Mesothelial cell of epicardium (in vitro differentiated cells): ENCODE results near the gene RIIAD1. TPM values are rescaled to one million over a fixed set of nuclear protein-coding genes. Genes with fewer than 3 reads are reported as not detected.

Experiments
- DNase-seq, 2 experiments: peaks; one replicate each; pipeline ENCODE4 v3.0.0; 2021; ENCODE audit warnings: low spot score in 2 of 2; ENCODE audit not compliant: unreplicated experiment in 2 of 2
- H3K27ac Mint-ChIP-seq: 2 replicates; pipeline ENCODE4 v1.8.0; 2021; ENCODE audit warnings: mixed read lengths
- H3K27me3 Mint-ChIP-seq: 2 replicates; pipeline ENCODE4 v1.8.0; 2021; ENCODE audit warnings: low read depth, mixed read lengths
- H3K36me3 Mint-ChIP-seq: 2 replicates; pipeline ENCODE4 v1.8.0; 2021; ENCODE audit warnings: mixed read lengths
- H3K4me1 Mint-ChIP-seq: 2 replicates; pipeline ENCODE4 v1.8.0; 2021; ENCODE audit warnings: mixed read lengths
- H3K4me3 Mint-ChIP-seq: 2 replicates; pipeline ENCODE4 v1.8.0; 2021; ENCODE audit warnings: mild to moderate bottlenecking, moderate library complexity, mixed read lengths
- H3K9me3 Mint-ChIP-seq: 2 replicates; pipeline ENCODE4 v1.8.0; 2021; ENCODE audit warnings: mixed read lengths
- total RNA-seq: library from RNA; stranded (reverse); gene quantifications from 3 replicates; pipeline ENCODE4 v1.2.1, GENCODE V29; 2021
- TF ChIP-seq, protein P1 (sequence below): fragments of 200-600 bp; sonication (generic); IDR thresholded peaks from one replicate; pipeline ENCODE4 v1.5.0; 2021; ENCODE audit warnings: antibody characterized with exemption; ENCODE audit not compliant: unreplicated experiment

RIIAD1 gene
- total RNA-seq, 1 donor from 2014 or later, result not detected

DNA sequence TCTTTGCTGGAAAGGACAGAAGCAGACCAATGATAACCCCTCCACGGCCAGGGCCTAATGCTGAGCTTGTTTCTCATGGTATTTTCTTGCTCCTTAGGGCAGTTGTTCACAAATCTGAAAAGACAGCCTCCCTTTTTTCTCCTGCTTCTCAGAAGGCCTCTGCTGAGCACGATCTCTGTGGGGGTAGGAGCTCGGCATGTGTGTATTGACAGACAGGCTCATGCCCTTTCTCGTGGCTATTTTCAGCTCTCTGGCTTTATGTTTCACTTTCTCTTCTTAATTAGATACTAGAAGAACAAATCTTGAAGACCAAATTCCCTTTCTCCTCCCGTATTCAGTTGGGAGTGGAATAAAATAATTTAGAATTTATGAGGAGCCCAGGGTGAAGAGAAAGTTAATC lies 768 bp upstream of the RIIAD1 start:
- DNase-seq, result no peak
- H3K4me3 Mint-ChIP-seq, result no peak overlapping the region
- no peaks in the 10 kb centered on the region for H3K36me3 Mint-ChIP-seq
- TF ChIP-seq, protein P1, sequence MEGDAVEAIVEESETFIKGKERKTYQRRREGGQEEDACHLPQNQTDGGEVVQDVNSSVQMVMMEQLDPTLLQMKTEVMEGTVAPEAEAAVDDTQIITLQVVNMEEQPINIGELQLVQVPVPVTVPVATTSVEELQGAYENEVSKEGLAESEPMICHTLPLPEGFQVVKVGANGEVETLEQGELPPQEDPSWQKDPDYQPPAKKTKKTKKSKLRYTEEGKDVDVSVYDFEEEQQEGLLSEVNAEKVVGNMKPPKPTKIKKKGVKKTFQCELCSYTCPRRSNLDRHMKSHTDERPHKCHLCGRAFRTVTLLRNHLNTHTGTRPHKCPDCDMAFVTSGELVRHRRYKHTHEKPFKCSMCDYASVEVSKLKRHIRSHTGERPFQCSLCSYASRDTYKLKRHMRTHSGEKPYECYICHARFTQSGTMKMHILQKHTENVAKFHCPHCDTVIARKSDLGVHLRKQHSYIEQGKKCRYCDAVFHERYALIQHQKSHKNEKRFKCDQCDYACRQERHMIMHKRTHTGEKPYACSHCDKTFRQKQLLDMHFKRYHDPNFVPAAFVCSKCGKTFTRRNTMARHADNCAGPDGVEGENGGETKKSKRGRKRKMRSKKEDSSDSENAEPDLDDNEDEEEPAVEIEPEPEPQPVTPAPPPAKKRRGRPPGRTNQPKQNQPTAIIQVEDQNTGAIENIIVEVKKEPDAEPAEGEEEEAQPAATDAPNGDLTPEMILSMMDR, result no peak
- H3K27me3 Mint-ChIP-seq, result peaks cover 93% of the 10 kb centered on the region
- peaks cover 32% of the 10 kb centered on the region for H3K4me1 Mint-ChIP-seq
- no peaks in the 10 kb centered on the region for H3K9me3 Mint-ChIP-seq
- no peak overlapping the region for H3K27ac Mint-ChIP-seq

- H3K27ac Mint-ChIP-seq, result no peak overlapping the region
- peaks cover 92% of the 10 kb centered on the region for H3K27me3 Mint-ChIP-seq
- H3K4me3 Mint-ChIP-seq, result peak overlapping the region; percentile 58
- DNase-seq, result no peak
- H3K4me1 Mint-ChIP-seq, result peaks cover 23% of the 10 kb centered on the region
- H3K36me3 Mint-ChIP-seq, result no peaks in the 10 kb centered on the region
- TF ChIP-seq, protein P1, result no peak
- H3K9me3 Mint-ChIP-seq, result no peaks in the 10 kb centered on the region
Observed at GRCh38 chr1:151721788-151722510, 627 bp downstream of the RIIAD1 start.

DNA sequence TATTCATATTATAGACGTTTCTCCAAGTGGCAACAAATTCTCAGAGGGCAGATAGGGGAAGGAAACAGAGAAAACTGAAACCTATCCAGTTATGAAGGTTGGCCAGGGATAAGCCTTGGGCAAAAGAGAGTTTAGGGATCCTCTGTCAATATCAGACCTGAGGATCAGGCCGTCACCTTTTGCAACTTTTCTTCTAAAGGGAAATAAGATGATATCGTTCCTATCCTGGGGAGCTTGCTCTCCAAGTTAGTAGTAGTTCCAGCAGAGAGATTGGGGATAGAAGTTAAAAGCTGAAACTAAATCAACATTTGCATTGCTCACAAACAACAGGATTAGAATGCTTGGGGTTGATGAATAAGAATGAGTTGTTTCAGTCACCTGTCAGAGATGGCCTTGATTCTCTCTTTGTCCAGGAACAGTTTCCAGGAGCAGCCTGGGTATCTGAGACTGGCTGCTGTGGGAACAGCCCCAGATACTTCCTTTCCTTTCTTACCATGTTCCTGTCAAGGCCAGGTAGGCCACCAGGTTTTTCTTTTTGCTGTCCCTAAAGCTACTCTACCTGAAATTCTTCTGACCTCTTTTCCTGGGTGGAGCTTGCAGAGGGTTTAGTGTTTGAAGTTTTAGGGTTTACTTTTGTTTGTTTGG lies 2.5 kb downstream of the RIIAD1 start:
- DNase-seq, result no peak
- Mint-ChIP-seq H3K4me1 (peaks cover 19% of the 10 kb centered on the region), H3K36me3 (no peaks in the 10 kb centered on the region), H3K4me3 (no peak overlapping the region), H3K9me3 (no peaks in the 10 kb centered on the region), H3K27ac (no peak overlapping the region), H3K27me3 (peaks cover 90% of the 10 kb centered on the region)
- TF ChIP-seq, protein P1, result no peak

- H3K36me3 Mint-ChIP-seq, result no peaks in the 10 kb centered on the region
- DNase-seq, result no peak
- no peak overlapping the region for H3K27ac Mint-ChIP-seq
- H3K27me3 Mint-ChIP-seq, result peaks cover 54% of the 10 kb centered on the region
- H3K9me3 Mint-ChIP-seq, result no peaks in the 10 kb centered on the region
- TF ChIP-seq, protein P1, result no peak
- no peaks in the 10 kb centered on the region for H3K4me1 Mint-ChIP-seq
- peak overlapping the region; percentile 7 for H3K4me3 Mint-ChIP-seq
Observed at GRCh38 chr1:151728151-151729054, 7.1 kb downstream of the RIIAD1 start.

- H3K27ac Mint-ChIP-seq, result no peak overlapping the region
- peaks cover 44% of the 10 kb centered on the region for H3K27me3 Mint-ChIP-seq
- DNase-seq, result no peak
Observed at GRCh38 chr1:151729157-151729965, 8.0 kb downstream of the RIIAD1 start.

More at GRCh38 chr1:151729157-151729965, 8.0 kb downstream of the RIIAD1 start:
- Mint-ChIP-seq H3K9me3 (no peaks in the 10 kb centered on the region), H3K4me3 (no peak overlapping the region), H3K36me3 (no peaks in the 10 kb centered on the region), H3K4me1 (no peaks in the 10 kb centered on the region)
- TF ChIP-seq, protein P1, result no peak
